Ishikawa (cell line): ENCODE data around the gene HBQ1.

Source experiments
- CEBPB ChIP-seq: IDR thresholded peaks from 2 replicates; pipeline ENCODE4 v1.6.1; 2012
- CREB1 ChIP-seq: IDR thresholded peaks from 2 replicates; pipeline ENCODE4 v1.6.1; 2012; ENCODE audit warnings: low read depth
- EP300 ChIP-seq: IDR thresholded peaks from 2 replicates; pipeline ENCODE4 v1.6.1; 2012; ENCODE audit warnings: borderline replicate concordance
- NFIC ChIP-seq: IDR thresholded peaks from 2 replicates; pipeline ENCODE4 v1.6.1; 2012
- REST ChIP-seq: IDR thresholded peaks from 2 replicates; pipeline ENCODE4 v1.6.1; 2012; ENCODE audit warnings: low read depth, mild to moderate bottlenecking
- TAF1 ChIP-seq: IDR thresholded peaks from 2 replicates; pipeline ENCODE4 v1.6.1; 2012; ENCODE audit warnings: low read depth, mild to moderate bottlenecking
- TCF12 ChIP-seq: IDR thresholded peaks from 2 replicates; pipeline ENCODE4 v1.6.1; 2012; ENCODE audit warnings: low read depth
- YY1 ChIP-seq: IDR thresholded peaks from 2 replicates; pipeline ENCODE4 v1.6.1; 2012; ENCODE audit warnings: low read depth
- ZBTB7A ChIP-seq: IDR thresholded peaks from 2 replicates; pipeline ENCODE4 v1.6.1; 2012; ENCODE audit warnings: low read depth

DNA sequence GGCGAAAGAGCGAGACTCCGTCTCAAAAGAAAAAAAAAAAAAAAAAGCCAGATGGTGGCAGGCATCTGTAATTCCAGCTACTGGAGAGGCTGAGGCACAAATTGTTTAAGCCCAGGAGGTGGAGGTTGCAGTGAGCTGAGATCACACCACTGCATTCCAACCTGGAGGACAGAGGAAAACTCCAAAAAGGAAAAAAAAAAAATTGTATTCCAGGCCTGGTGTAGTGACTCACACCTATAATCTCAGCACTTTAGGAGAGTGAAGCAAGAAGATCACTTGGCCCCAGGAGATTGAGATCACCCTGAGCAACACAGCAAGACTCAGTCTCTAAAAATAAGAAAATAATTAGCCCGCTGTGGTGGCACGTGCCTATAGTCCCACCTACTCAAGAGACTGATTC is 20.1 kb downstream of the HBQ1 start:
- TF ChIP-seq REST (no peak), ZBTB7A (no peak), NFIC (no peak), EP300 (no peak), TCF12 (no peak), TAF1 (no peak), CEBPB (no peak), YY1 (no peak), CREB1 (no peak)
